GM19238 (cell line): ENCODE results near the gene ACSS3.
"Not testable (repeated sequence)": the region's sequence is repeated elsewhere in the genome, so short reads cannot be mapped to it uniquely, and the experiment has no call there.

Experiments used
- DNase-seq: peaks from one replicate; pipeline ENCODE4 v3.0.0; 2011; ENCODE audit warnings: low spot score; ENCODE audit not compliant: insufficient read length

Gene ACSS3

GRCh38 chr12:81077686-81078441 is at the start of gene ACSS3:
ACSS3 (plus strand) TSS chr12:81078079; CDS start chr12:81078121, 42 bp downstream.
- DNase-seq: no peak

- DNase-seq: no peak
Measured at GRCh38 chr12:81034926-81035325, 43.0 kb upstream of the ACSS3 start.

- DNase-seq: no peak
Measured at GRCh38 chr12:81039231-81039630, 38.6 kb upstream of the ACSS3 start.

GRCh38 chr12:81043979-81044740 is 33.7 kb upstream of the ACSS3 start:
- no peak for DNase-seq

- not testable (repeated sequence) for DNase-seq
Measured at GRCh38 chr12:81064971-81065370, 12.9 kb upstream of the ACSS3 start.

GRCh38 chr12:81070846-81071245 is 7.0 kb upstream of the ACSS3 start:
- DNase-seq: no peak

- DNase-seq: no peak
Measured at GRCh38 chr12:81075539-81075938, 2.3 kb upstream of the ACSS3 start.

GRCh38 chr12:81077329-81077685 is 572 bp upstream of the ACSS3 start:
- DNase-seq: no peak

- no peak for DNase-seq
Measured at GRCh38 chr12:81078469-81079196, 754 bp downstream of the ACSS3 start.

GRCh38 chr12:81079280-81080076 is 1.6 kb downstream of the ACSS3 start:
- no peak for DNase-seq

- no peak for DNase-seq
Measured at GRCh38 chr12:81080431-81080983, 2.6 kb downstream of the ACSS3 start.

GRCh38 chr12:81081726-81082125 is 3.8 kb downstream of the ACSS3 start:
- no peak for DNase-seq

GRCh38 chr12:81083018-81083417 is 5.1 kb downstream of the ACSS3 start:
- DNase-seq: no peak

- DNase-seq: no peak
Measured at GRCh38 chr12:81083906-81084513, 6.1 kb downstream of the ACSS3 start.

GRCh38 chr12:81084811-81085350 is 7.0 kb downstream of the ACSS3 start:
- DNase-seq: no peak

GRCh38 chr12:81085832-81086231 is 8.0 kb downstream of the ACSS3 start:
- DNase-seq: no peak

- DNase-seq: no peak
Measured at GRCh38 chr12:81086342-81086741, 8.5 kb downstream of the ACSS3 start.

GRCh38 chr12:81088221-81088620 is 10.3 kb downstream of the ACSS3 start:
- no peak for DNase-seq

- DNase-seq: no peak
Measured at GRCh38 chr12:81089412-81089811, 11.5 kb downstream of the ACSS3 start.

GRCh38 chr12:81092053-81092452 is 14.2 kb downstream of the ACSS3 start:
- no peak for DNase-seq
